ENCODE measurements around the gene SCYL3. TPM values are rescaled to one million over a fixed set of nuclear protein-coding genes. Genes with fewer than 3 reads are reported as not detected.
A peak's percentile ranks its signal among the peaks of the same experiment; 100 is the strongest.

SCYL3 gene
- total RNA-seq, 2 experiments from 2014 or later, result 16.8 to 17.1 TPM

- ChIA-PET POLR2A (no interaction called here), CTCF (no interaction called here)
- peaks cover 54% of the 10 kb centered on the region for H3K36me3 Mint-ChIP-seq (ENCODE audit: low read depth)
- DNase-seq, result no peak
- no peak overlapping the region for H3K4me3 Mint-ChIP-seq
- peaks cover 4% of the 10 kb centered on the region for H3K4me1 Mint-ChIP-seq
- no peak overlapping the region for H3K27ac Mint-ChIP-seq
- no peaks in the 10 kb centered on the region for H3K9me3 Mint-ChIP-seq
- H3K27me3 Mint-ChIP-seq, result no peaks in the 10 kb centered on the region
Observed at GRCh38 chr1:169859001-169859400, 34.7 kb downstream of the SCYL3 start.

- H3K36me3 Mint-ChIP-seq (ENCODE audit: low read depth), result peaks cover 54% of the 10 kb centered on the region
- H3K27ac Mint-ChIP-seq, result no peak overlapping the region
- peaks cover 4% of the 10 kb centered on the region for H3K4me1 Mint-ChIP-seq
- H3K4me3 Mint-ChIP-seq, result no peak overlapping the region
- CTCF ChIA-PET, result no interaction called here
- no peaks in the 10 kb centered on the region for H3K9me3 Mint-ChIP-seq
- POLR2A ChIA-PET, result no interaction called here
- DNase-seq, result no peak
- no peaks in the 10 kb centered on the region for H3K27me3 Mint-ChIP-seq
Observed at GRCh38 chr1:169858467-169858866, 35.2 kb downstream of the SCYL3 start.

- H3K9me3 Mint-ChIP-seq, result no peaks in the 10 kb centered on the region
- H3K36me3 Mint-ChIP-seq (ENCODE audit: low read depth), result peaks cover 70% of the 10 kb centered on the region
- H3K27ac Mint-ChIP-seq, result no peak overlapping the region
- DNase-seq, result no peak
- H3K4me3 Mint-ChIP-seq, result no peak overlapping the region
- peaks cover 2% of the 10 kb centered on the region for H3K4me1 Mint-ChIP-seq
- no peaks in the 10 kb centered on the region for H3K27me3 Mint-ChIP-seq
- POLR2A ChIA-PET, result interaction anchor here (0.7 kb wide), 1 partner anchor 15 kb away, joined by 4 read pairs; no protein-coding TSS in a partner anchor
- CTCF ChIA-PET, result interaction anchor here (0.9 to 1.3 kb wide), 6 partner anchors 10 to 252 kb away, joined by 3 to 4 read pairs (median 3); partner anchors contain the start of gene SCYL3
Observed at GRCh38 chr1:169853341-169853740, 40.4 kb downstream of the SCYL3 start.

GRCh38 chr1:169849346-169850022, 44.2 kb downstream of the SCYL3 start:
- H3K9me3 Mint-ChIP-seq, result no peaks in the 10 kb centered on the region
- no peak overlapping the region for H3K4me3 Mint-ChIP-seq
- H3K27me3 Mint-ChIP-seq, result no peaks in the 10 kb centered on the region
- peaks cover 81% of the 10 kb centered on the region for H3K36me3 Mint-ChIP-seq (ENCODE audit: low read depth)
- CTCF ChIA-PET, result no interaction called here
- H3K27ac Mint-ChIP-seq, result no peak overlapping the region
- POLR2A ChIA-PET, result no interaction called here
- peaks cover 11% of the 10 kb centered on the region for H3K4me1 Mint-ChIP-seq
- no peak for DNase-seq

- POLR2A ChIA-PET, result no interaction called here
- Mint-ChIP-seq H3K36me3 (ENCODE audit: low read depth) (peaks cover 80% of the 10 kb centered on the region), H3K9me3 (no peaks in the 10 kb centered on the region), H3K4me3 (no peak overlapping the region), H3K4me1 (peaks cover 14% of the 10 kb centered on the region), H3K27me3 (no peaks in the 10 kb centered on the region), H3K27ac (no peak overlapping the region)
- DNase-seq, result no peak
- CTCF ChIA-PET, result no interaction called here
Observed at GRCh38 chr1:169848456-169848855, 45.2 kb downstream of the SCYL3 start.

- Mint-ChIP-seq H3K27ac (peak overlapping the region; percentile 33), H3K4me1 (peaks cover 12% of the 10 kb centered on the region), H3K9me3 (peaks cover 6% of the 10 kb centered on the region), H3K36me3 (ENCODE audit: low read depth) (peaks cover 83% of the 10 kb centered on the region), H3K4me3 (no peak overlapping the region), H3K27me3 (no peaks in the 10 kb centered on the region)
- ChIA-PET CTCF (no interaction called here), POLR2A (no interaction called here)
- DNase-seq, result no peak
Observed at GRCh38 chr1:169844941-169845608, 48.6 kb downstream of the SCYL3 start.

- no peak for DNase-seq
Observed at GRCh38 chr1:169838942-169839341, 54.8 kb downstream of the SCYL3 start.

GRCh38 chr1:169836198-169836597, 57.5 kb downstream of the SCYL3 start:
- Mint-ChIP-seq H3K27me3 (no peaks in the 10 kb centered on the region), H3K4me1 (peaks cover 2% of the 10 kb centered on the region), H3K4me3 (no peak overlapping the region), H3K36me3 (ENCODE audit: low read depth) (peaks cover 72% of the 10 kb centered on the region), H3K27ac (no peak overlapping the region), H3K9me3 (peaks cover 20% of the 10 kb centered on the region)
- DNase-seq, result no peak
- CTCF ChIA-PET, result no interaction called here
- POLR2A ChIA-PET, result no interaction called here

More at GRCh38 chr1:169838942-169839341, 54.8 kb downstream of the SCYL3 start:
- peaks cover 20% of the 10 kb centered on the region for H3K9me3 Mint-ChIP-seq
- peaks cover 75% of the 10 kb centered on the region for H3K36me3 Mint-ChIP-seq (ENCODE audit: low read depth)
- no peak overlapping the region for H3K27ac Mint-ChIP-seq
- peaks cover 2% of the 10 kb centered on the region for H3K4me1 Mint-ChIP-seq
- H3K27me3 Mint-ChIP-seq, result no peaks in the 10 kb centered on the region
- no peak overlapping the region for H3K4me3 Mint-ChIP-seq
- POLR2A ChIA-PET, result no interaction called here
- CTCF ChIA-PET, result interaction anchor here (1.1 kb wide), 1 partner anchor 14 kb away, joined by 4 read pairs; no protein-coding TSS in a partner anchor

- POLR2A ChIA-PET, result no interaction called here
- Mint-ChIP-seq H3K9me3 (peaks cover 17% of the 10 kb centered on the region), H3K4me1 (peaks cover 2% of the 10 kb centered on the region), H3K27ac (no peak overlapping the region), H3K4me3 (no peak overlapping the region), H3K36me3 (ENCODE audit: low read depth) (peaks cover 72% of the 10 kb centered on the region), H3K27me3 (no peaks in the 10 kb centered on the region)
- no peak for DNase-seq
- CTCF ChIA-PET, result no interaction called here
Observed at GRCh38 chr1:169835647-169836046, 58.0 kb downstream of the SCYL3 start.

GRCh38 chr1:169834869-169835268, 58.8 kb downstream of the SCYL3 start:
- CTCF ChIA-PET, result no interaction called here
- DNase-seq, result no peak
- H3K27me3 Mint-ChIP-seq, result no peaks in the 10 kb centered on the region
- H3K4me3 Mint-ChIP-seq, result no peak overlapping the region
- POLR2A ChIA-PET, result no interaction called here
- H3K27ac Mint-ChIP-seq, result no peak overlapping the region
- peaks cover 70% of the 10 kb centered on the region for H3K36me3 Mint-ChIP-seq (ENCODE audit: low read depth)
- H3K9me3 Mint-ChIP-seq, result peaks cover 12% of the 10 kb centered on the region
- H3K4me1 Mint-ChIP-seq, result peaks cover 2% of the 10 kb centered on the region

- Mint-ChIP-seq H3K36me3 (ENCODE audit: low read depth) (peaks cover 63% of the 10 kb centered on the region), H3K4me1 (no peaks in the 10 kb centered on the region), H3K27me3 (no peaks in the 10 kb centered on the region), H3K4me3 (no peak overlapping the region), H3K27ac (no peak overlapping the region), H3K9me3 (no peaks in the 10 kb centered on the region)
- ChIA-PET POLR2A (no interaction called here), CTCF (interaction anchor here (0.6 to 1.1 kb wide), 2 partner anchors 20 to 103 kb away, joined by 3 read pairs; no protein-coding TSS in a partner anchor)
- no peak for DNase-seq
Observed at GRCh38 chr1:169833179-169833901, 60.4 kb downstream of the SCYL3 start.

GRCh38 chr1:169829671-169830070, 64.0 kb downstream of the SCYL3 start:
- no peak overlapping the region for H3K27ac Mint-ChIP-seq
- no peaks in the 10 kb centered on the region for H3K9me3 Mint-ChIP-seq
- no peaks in the 10 kb centered on the region for H3K4me1 Mint-ChIP-seq
- DNase-seq, result no peak
- H3K4me3 Mint-ChIP-seq, result no peak overlapping the region
- peaks cover 53% of the 10 kb centered on the region for H3K36me3 Mint-ChIP-seq (ENCODE audit: low read depth)
- ChIA-PET CTCF (no interaction called here), POLR2A (no interaction called here)
- no peaks in the 10 kb centered on the region for H3K27me3 Mint-ChIP-seq

- Mint-ChIP-seq H3K9me3 (no peaks in the 10 kb centered on the region), H3K27me3 (no peaks in the 10 kb centered on the region), H3K4me1 (peaks cover 5% of the 10 kb centered on the region), H3K4me3 (no peak overlapping the region), H3K27ac (no peak overlapping the region), H3K36me3 (ENCODE audit: low read depth) (peaks cover 33% of the 10 kb centered on the region)
- CTCF ChIA-PET, result no interaction called here
- no peak for DNase-seq
- POLR2A ChIA-PET, result no interaction called here
Observed at GRCh38 chr1:169824153-169824552, 69.5 kb downstream of the SCYL3 start.
